ENCODE measurements around the gene COL5A2.

DNA sequence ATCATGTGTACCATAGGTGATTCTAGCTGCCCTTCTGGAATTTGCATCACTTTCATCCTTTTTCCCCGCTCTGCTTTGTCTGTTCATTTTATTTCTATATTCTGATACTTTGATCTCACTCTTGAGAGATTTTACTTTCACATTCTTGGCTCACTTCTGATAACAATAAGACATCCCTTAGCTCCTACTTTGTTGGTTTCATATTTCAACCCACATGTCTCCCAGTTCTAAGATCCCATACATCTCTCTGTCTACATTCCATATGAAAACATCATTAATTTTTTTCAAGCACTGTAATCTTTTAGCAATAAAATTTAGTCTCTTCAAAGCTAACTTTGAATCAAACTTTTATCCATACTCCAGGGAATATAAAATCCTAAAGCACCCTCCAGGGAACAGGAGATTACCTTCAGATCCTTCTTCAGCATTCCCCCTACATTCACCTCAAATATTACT lies 129.8 kb downstream of the COL5A2 start:
- TF ChIP-seq, protein P1, sequence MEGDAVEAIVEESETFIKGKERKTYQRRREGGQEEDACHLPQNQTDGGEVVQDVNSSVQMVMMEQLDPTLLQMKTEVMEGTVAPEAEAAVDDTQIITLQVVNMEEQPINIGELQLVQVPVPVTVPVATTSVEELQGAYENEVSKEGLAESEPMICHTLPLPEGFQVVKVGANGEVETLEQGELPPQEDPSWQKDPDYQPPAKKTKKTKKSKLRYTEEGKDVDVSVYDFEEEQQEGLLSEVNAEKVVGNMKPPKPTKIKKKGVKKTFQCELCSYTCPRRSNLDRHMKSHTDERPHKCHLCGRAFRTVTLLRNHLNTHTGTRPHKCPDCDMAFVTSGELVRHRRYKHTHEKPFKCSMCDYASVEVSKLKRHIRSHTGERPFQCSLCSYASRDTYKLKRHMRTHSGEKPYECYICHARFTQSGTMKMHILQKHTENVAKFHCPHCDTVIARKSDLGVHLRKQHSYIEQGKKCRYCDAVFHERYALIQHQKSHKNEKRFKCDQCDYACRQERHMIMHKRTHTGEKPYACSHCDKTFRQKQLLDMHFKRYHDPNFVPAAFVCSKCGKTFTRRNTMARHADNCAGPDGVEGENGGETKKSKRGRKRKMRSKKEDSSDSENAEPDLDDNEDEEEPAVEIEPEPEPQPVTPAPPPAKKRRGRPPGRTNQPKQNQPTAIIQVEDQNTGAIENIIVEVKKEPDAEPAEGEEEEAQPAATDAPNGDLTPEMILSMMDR (IDR thresholded peaks at IDR 0.05; ENCODE audit: borderline replicate concordance, extremely low read depth, low read length, poor library complexity, severe bottlenecking), result no peak
- no peak for TF ChIP-seq EZH2 (IDR thresholded peaks at IDR 0.05; ENCODE audit: borderline replicate concordance, low read depth, low read length, severe bottlenecking)

Data from DND-41 (cell line).